ENCODE data around the gene MPHOSPH6.
A peak's percentile ranks its signal among the peaks of the same experiment; 100 is the strongest.

MPHOSPH6 gene

GRCh38 chr16:82183004-82183397 lies 13.0 kb upstream of the MPHOSPH6 start:
- Mint-ChIP-seq H3K9me3 (no peaks in the 10 kb centered on the region), H3K4me3 (no peak overlapping the region), H3K36me3 (ENCODE audit: low read depth) (no peaks in the 10 kb centered on the region), H3K4me1 (ENCODE audit: low read depth) (peaks cover 12% of the 10 kb centered on the region), H3K27me3 (peaks cover 32% of the 10 kb centered on the region), H3K27ac (no peak overlapping the region)

GRCh38 chr16:82182266-82183003 lies 12.4 kb upstream of the MPHOSPH6 start:
- no peaks in the 10 kb centered on the region for H3K36me3 Mint-ChIP-seq (ENCODE audit: low read depth)
- H3K27ac Mint-ChIP-seq, result no peak overlapping the region
- peaks cover 35% of the 10 kb centered on the region for H3K27me3 Mint-ChIP-seq
- no peak overlapping the region for H3K4me3 Mint-ChIP-seq
- no peaks in the 10 kb centered on the region for H3K9me3 Mint-ChIP-seq
- H3K4me1 Mint-ChIP-seq (ENCODE audit: low read depth), result peaks cover 7% of the 10 kb centered on the region

- H3K9me3 Mint-ChIP-seq, result no peaks in the 10 kb centered on the region
- H3K27ac Mint-ChIP-seq, result no peak overlapping the region
- H3K4me3 Mint-ChIP-seq, result no peak overlapping the region
- peaks cover 40% of the 10 kb centered on the region for H3K27me3 Mint-ChIP-seq
- no peaks in the 10 kb centered on the region for H3K36me3 Mint-ChIP-seq (ENCODE audit: low read depth)
- H3K4me1 Mint-ChIP-seq (ENCODE audit: low read depth), result no peaks in the 10 kb centered on the region
Observed at GRCh38 chr16:82181461-82182185, 11.6 kb upstream of the MPHOSPH6 start.

- Mint-ChIP-seq H3K27ac (no peak overlapping the region), H3K4me1 (ENCODE audit: low read depth) (no peaks in the 10 kb centered on the region), H3K36me3 (ENCODE audit: low read depth) (no peaks in the 10 kb centered on the region), H3K27me3 (peaks cover 51% of the 10 kb centered on the region), H3K4me3 (no peak overlapping the region), H3K9me3 (no peaks in the 10 kb centered on the region)
Observed at GRCh38 chr16:82178352-82178751, 8.3 kb upstream of the MPHOSPH6 start.

GRCh38 chr16:82177555-82177954 lies 7.5 kb upstream of the MPHOSPH6 start:
- H3K9me3 Mint-ChIP-seq, result no peaks in the 10 kb centered on the region
- H3K27ac Mint-ChIP-seq, result no peak overlapping the region
- H3K27me3 Mint-ChIP-seq, result peaks cover 54% of the 10 kb centered on the region
- H3K4me1 Mint-ChIP-seq (ENCODE audit: low read depth), result no peaks in the 10 kb centered on the region
- no peaks in the 10 kb centered on the region for H3K36me3 Mint-ChIP-seq (ENCODE audit: low read depth)
- H3K4me3 Mint-ChIP-seq, result no peak overlapping the region

GRCh38 chr16:82176204-82176603 lies 6.2 kb upstream of the MPHOSPH6 start:
- H3K4me1 Mint-ChIP-seq (ENCODE audit: low read depth), result no peaks in the 10 kb centered on the region
- H3K36me3 Mint-ChIP-seq (ENCODE audit: low read depth), result no peaks in the 10 kb centered on the region
- H3K4me3 Mint-ChIP-seq, result no peak overlapping the region
- no peak overlapping the region for H3K27ac Mint-ChIP-seq
- peaks cover 63% of the 10 kb centered on the region for H3K27me3 Mint-ChIP-seq
- no peaks in the 10 kb centered on the region for H3K9me3 Mint-ChIP-seq

- Mint-ChIP-seq H3K9me3 (no peaks in the 10 kb centered on the region), H3K27me3 (peaks cover 65% of the 10 kb centered on the region), H3K4me3 (no peak overlapping the region), H3K4me1 (ENCODE audit: low read depth) (peaks cover 1% of the 10 kb centered on the region), H3K36me3 (ENCODE audit: low read depth) (no peaks in the 10 kb centered on the region), H3K27ac (no peak overlapping the region)
Observed at GRCh38 chr16:82175627-82176026, 5.6 kb upstream of the MPHOSPH6 start.

- Mint-ChIP-seq H3K27me3 (peaks cover 16% of the 10 kb centered on the region), H3K27ac (no peak overlapping the region), H3K4me1 (ENCODE audit: low read depth) (peaks cover 36% of the 10 kb centered on the region), H3K4me3 (no peak overlapping the region), H3K9me3 (no peaks in the 10 kb centered on the region), H3K36me3 (ENCODE audit: low read depth) (peaks cover 58% of the 10 kb centered on the region)
Observed at GRCh38 chr16:82167670-82168069, 2.4 kb downstream of the MPHOSPH6 start.

GRCh38 chr16:82160226-82160625 lies 9.8 kb downstream of the MPHOSPH6 start:
- Mint-ChIP-seq H3K9me3 (no peaks in the 10 kb centered on the region), H3K27me3 (no peaks in the 10 kb centered on the region), H3K4me3 (no peak overlapping the region), H3K27ac (no peak overlapping the region), H3K4me1 (ENCODE audit: low read depth) (peaks cover 32% of the 10 kb centered on the region), H3K36me3 (ENCODE audit: low read depth) (peaks cover 77% of the 10 kb centered on the region)

- Mint-ChIP-seq H3K36me3 (ENCODE audit: low read depth) (peaks cover 80% of the 10 kb centered on the region), H3K4me3 (no peak overlapping the region), H3K4me1 (ENCODE audit: low read depth) (peaks cover 18% of the 10 kb centered on the region), H3K27me3 (no peaks in the 10 kb centered on the region), H3K27ac (no peak overlapping the region), H3K9me3 (peaks cover 3% of the 10 kb centered on the region)
Observed at GRCh38 chr16:82157836-82158235, 12.2 kb downstream of the MPHOSPH6 start.

GRCh38 chr16:82157534-82157812 lies 12.6 kb downstream of the MPHOSPH6 start:
- Mint-ChIP-seq H3K4me1 (ENCODE audit: low read depth) (peaks cover 18% of the 10 kb centered on the region), H3K9me3 (peaks cover 3% of the 10 kb centered on the region), H3K36me3 (ENCODE audit: low read depth) (peaks cover 78% of the 10 kb centered on the region), H3K27me3 (no peaks in the 10 kb centered on the region), H3K4me3 (no peak overlapping the region), H3K27ac (no peak overlapping the region)

GRCh38 chr16:82156761-82157533 lies 13.1 kb downstream of the MPHOSPH6 start:
- H3K27me3 Mint-ChIP-seq, result no peaks in the 10 kb centered on the region
- no peak overlapping the region for H3K4me3 Mint-ChIP-seq
- H3K36me3 Mint-ChIP-seq (ENCODE audit: low read depth), result peaks cover 77% of the 10 kb centered on the region
- H3K27ac Mint-ChIP-seq, result no peak overlapping the region
- H3K4me1 Mint-ChIP-seq (ENCODE audit: low read depth), result peaks cover 18% of the 10 kb centered on the region
- H3K9me3 Mint-ChIP-seq, result peaks cover 3% of the 10 kb centered on the region

GRCh38 chr16:82152641-82153112 lies 17.3 kb downstream of the MPHOSPH6 start:
- Mint-ChIP-seq H3K27ac (no peak overlapping the region), H3K36me3 (ENCODE audit: low read depth) (peaks cover 68% of the 10 kb centered on the region), H3K4me1 (ENCODE audit: low read depth) (peaks cover 9% of the 10 kb centered on the region), H3K9me3 (peaks cover 3% of the 10 kb centered on the region), H3K27me3 (no peaks in the 10 kb centered on the region), H3K4me3 (no peak overlapping the region)

GRCh38 chr16:82152196-82152595 lies 17.8 kb downstream of the MPHOSPH6 start:
- Mint-ChIP-seq H3K27ac (no peak overlapping the region), H3K4me3 (no peak overlapping the region), H3K4me1 (ENCODE audit: low read depth) (peaks cover 4% of the 10 kb centered on the region), H3K9me3 (peaks cover 3% of the 10 kb centered on the region), H3K27me3 (no peaks in the 10 kb centered on the region), H3K36me3 (ENCODE audit: low read depth) (peaks cover 68% of the 10 kb centered on the region)

GRCh38 chr16:82150549-82150948 lies 19.5 kb downstream of the MPHOSPH6 start:
- H3K4me1 Mint-ChIP-seq (ENCODE audit: low read depth), result peaks cover 2% of the 10 kb centered on the region
- peaks cover 3% of the 10 kb centered on the region for H3K9me3 Mint-ChIP-seq
- H3K4me3 Mint-ChIP-seq, result no peak overlapping the region
- no peaks in the 10 kb centered on the region for H3K27me3 Mint-ChIP-seq
- H3K27ac Mint-ChIP-seq, result peak overlapping the region; percentile 13
- H3K36me3 Mint-ChIP-seq (ENCODE audit: low read depth), result peaks cover 71% of the 10 kb centered on the region

All from stimulated activated naive CD8-positive, alpha-beta T cell treated with anti-CD3 and anti-CD28 coated beads, Interleukin-15, Interleukin-2, amounts not matched to agents 100 ng/mL and 50 ng/mL, for 24 hours (primary cell).